ENCODE results near the gene SHISA5.

The SHISA5 gene

GRCh38 chr3:48543271-48543866, 39.4 kb upstream of the SHISA5 start:
- Histone ChIP-seq H3K4me3 (ENCODE audit: low read length) (no peak overlapping the region), H4K20me1 (ENCODE audit: insufficient read depth, low read length) (peaks cover 11% of the 10 kb centered on the region), H3K4me2 (ENCODE audit: low read length) (no peak overlapping the region), H3K27me3 (ENCODE audit: low read depth, low read length) (peaks cover 4% of the 10 kb centered on the region; the same call in 1 of the 2 replicates), H2AFZ (ENCODE audit: low read depth, low read length) (no peak overlapping the region), H3K9me3 (ENCODE audit: insufficient read depth, low read length) (no peaks in the 10 kb centered on the region), H3K4me1 (ENCODE audit: low read length) (no peaks in the 10 kb centered on the region), H3K27ac (ENCODE audit: low read length) (no peak overlapping the region), H3K79me2 (ENCODE audit: low read length) (no peaks in the 10 kb centered on the region), H3K36me3 (replicated peaks; ENCODE audit: low read depth, low read length) (peaks cover 76% of the 10 kb centered on the region), H3K9ac (ENCODE audit: low read length) (no peak overlapping the region)
- TF ChIP-seq CTCF (IDR thresholded peaks at IDR 0.05; ENCODE audit: low read depth, low read length) (no peak), EZH2phosphoT487 (IDR thresholded peaks at IDR 0.05; ENCODE audit: low read depth) (no peak)

GRCh38 chr3:48538451-48538850, 34.5 kb upstream of the SHISA5 start:
- Histone ChIP-seq H4K20me1 (ENCODE audit: insufficient read depth, low read length) (peaks cover 15% of the 10 kb centered on the region; the same call in 1 of the 2 replicates), H3K27me3 (ENCODE audit: low read depth, low read length) (peaks cover 2% of the 10 kb centered on the region; the same call in 1 of the 2 replicates), H3K9me3 (ENCODE audit: insufficient read depth, low read length) (no peaks in the 10 kb centered on the region), H3K79me2 (ENCODE audit: low read length) (no peaks in the 10 kb centered on the region), H2AFZ (ENCODE audit: low read depth, low read length) (no peak overlapping the region), H3K4me1 (ENCODE audit: low read length) (no peaks in the 10 kb centered on the region), H3K9ac (ENCODE audit: low read length) (no peak overlapping the region), H3K27ac (ENCODE audit: low read length) (no peak overlapping the region), H3K36me3 (replicated peaks; ENCODE audit: low read depth, low read length) (peaks cover 76% of the 10 kb centered on the region), H3K4me2 (ENCODE audit: low read length) (no peak overlapping the region), H3K4me3 (ENCODE audit: low read length) (no peak overlapping the region)
- TF ChIP-seq CTCF (IDR thresholded peaks at IDR 0.05; ENCODE audit: low read depth, low read length) (no peak), EZH2phosphoT487 (IDR thresholded peaks at IDR 0.05; ENCODE audit: low read depth) (no peak)

GRCh38 chr3:48536785-48537184, 32.8 kb upstream of the SHISA5 start:
- no peak overlapping the region for H3K4me2 ChIP-seq (ENCODE audit: low read length)
- H3K9ac ChIP-seq (ENCODE audit: low read length) = no peak overlapping the region
- no peak for TF ChIP-seq CTCF (IDR thresholded peaks at IDR 0.05; ENCODE audit: low read depth, low read length)
- no peak for TF ChIP-seq EZH2phosphoT487 (IDR thresholded peaks at IDR 0.05; ENCODE audit: low read depth)
- no peak overlapping the region for H3K4me3 ChIP-seq (ENCODE audit: low read length)
- H2AFZ ChIP-seq (ENCODE audit: low read depth, low read length) = no peak overlapping the region
- peaks cover 15% of the 10 kb centered on the region; the same call in 1 of the 2 replicates for H4K20me1 ChIP-seq (ENCODE audit: insufficient read depth, low read length)
- no peak overlapping the region for H3K27ac ChIP-seq (ENCODE audit: low read length)
- H3K9me3 ChIP-seq (ENCODE audit: insufficient read depth, low read length) = no peaks in the 10 kb centered on the region
- H3K36me3 ChIP-seq (replicated peaks; ENCODE audit: low read depth, low read length) = peaks cover 75% of the 10 kb centered on the region
- no peaks in the 10 kb centered on the region for H3K27me3 ChIP-seq (ENCODE audit: low read depth, low read length)
- no peaks in the 10 kb centered on the region for H3K79me2 ChIP-seq (ENCODE audit: low read length)
- no peaks in the 10 kb centered on the region for H3K4me1 ChIP-seq (ENCODE audit: low read length)

GRCh38 chr3:48536116-48536515, 32.1 kb upstream of the SHISA5 start:
- Histone ChIP-seq H3K9ac (ENCODE audit: low read length) (no peak overlapping the region), H3K4me1 (ENCODE audit: low read length) (no peaks in the 10 kb centered on the region), H2AFZ (ENCODE audit: low read depth, low read length) (no peak overlapping the region), H3K4me3 (ENCODE audit: low read length) (no peak overlapping the region), H3K79me2 (ENCODE audit: low read length) (no peaks in the 10 kb centered on the region), H3K4me2 (ENCODE audit: low read length) (no peak overlapping the region), H3K9me3 (ENCODE audit: insufficient read depth, low read length) (no peaks in the 10 kb centered on the region), H3K27ac (ENCODE audit: low read length) (no peak overlapping the region), H4K20me1 (ENCODE audit: insufficient read depth, low read length) (peaks cover 15% of the 10 kb centered on the region; the same call in 1 of the 2 replicates), H3K27me3 (ENCODE audit: low read depth, low read length) (no peaks in the 10 kb centered on the region), H3K36me3 (replicated peaks; ENCODE audit: low read depth, low read length) (peaks cover 70% of the 10 kb centered on the region)
- TF ChIP-seq EZH2phosphoT487 (IDR thresholded peaks at IDR 0.05; ENCODE audit: low read depth) (no peak), CTCF (IDR thresholded peaks at IDR 0.05; ENCODE audit: low read depth, low read length) (no peak)
